ENCODE data around the gene CARD14. TPM values are rescaled to one million over a fixed set of nuclear protein-coding genes. Genes with fewer than 3 reads are reported as not detected.

Gene CARD14
- total RNA-seq, 1 experiment from 2014 or later, result 0.24 TPM

- Histone ChIP-seq H2BK20ac (ENCODE audit: low read depth, low read length, poor library complexity, severe bottlenecking) (no peak overlapping the region), H4K5ac (ENCODE audit: insufficient read length, low read depth, low read length) (no peak overlapping the region), H3T11ph (ENCODE audit: low read length) (no peak overlapping the region), H3K18ac (ENCODE audit: insufficient read length, low read depth, low read length) (no peak overlapping the region), H4K20me1 (ENCODE audit: control insufficient read depth, insufficient read depth, insufficient read length) (no peaks in the 10 kb centered on the region), H3K27ac (ENCODE audit: insufficient read length, low read depth, low read length) (no peak overlapping the region), H3K23me2 (ENCODE audit: insufficient read length, low read depth, low read length, poor library complexity, severe bottlenecking) (no peaks in the 10 kb centered on the region), H3K79me2 (ENCODE audit: insufficient read depth, low read length) (no peaks in the 10 kb centered on the region), H4K91ac (ENCODE audit: insufficient read length, low read depth, low read length) (no peak overlapping the region), H2BK12ac (ENCODE audit: insufficient read length, low read depth, low read length) (no peak overlapping the region), H3K4ac (ENCODE audit: low read depth, low read length) (no peak overlapping the region), H2BK15ac (ENCODE audit: low read depth, low read length) (no peak overlapping the region), H3K9ac (ENCODE audit: extremely low read depth, insufficient read length, low read length) (no peak overlapping the region), H3K4me1 (ENCODE audit: insufficient read depth, low read length) (no peaks in the 10 kb centered on the region), H3K27me3 (ENCODE audit: insufficient read depth, low read length) (no peaks in the 10 kb centered on the region), H3K79me1 (ENCODE audit: insufficient read depth, low read depth, low read length, poor library complexity, severe bottlenecking) (no peaks in the 10 kb centered on the region), H3K4me2 (ENCODE audit: insufficient read depth, insufficient read length, low read length) (no peak overlapping the region), H2BK5ac (ENCODE audit: insufficient read length, low read length) (no peak overlapping the region), H2BK120ac (ENCODE audit: low read depth, low read length, poor library complexity, severe bottlenecking) (no peak overlapping the region), H2AK5ac (ENCODE audit: insufficient read length, low read length) (no peak overlapping the region), H3K56ac (ENCODE audit: insufficient read length, low read depth, low read length) (no peak overlapping the region), H3K9me3 (ENCODE audit: control insufficient read depth, low read depth, low read length) (no peaks in the 10 kb centered on the region), H3K14ac (ENCODE audit: insufficient read depth, low read length) (no peak overlapping the region), H2AFZ (ENCODE audit: low read length) (no peak overlapping the region), H4K8ac (replicated peaks; ENCODE audit: insufficient read length, low read depth, low read length) (no peak overlapping the region), H3K23ac (ENCODE audit: insufficient read length, low read depth, low read length) (no peak overlapping the region)
- WGBS (ENCODE audit: extremely low coverage, insufficient read length, low lambda C conversion rate), result no CpG with 5 or more reads among the region's 7 CpGs
- H3K4me3 Mint-ChIP-seq, result no peak overlapping the region
- H3K27me3 Mint-ChIP-seq (ENCODE audit: low read depth), result peaks cover 26% of the 10 kb centered on the region
- H3K9me3 Mint-ChIP-seq, result no peaks in the 10 kb centered on the region; a peak in 1 of 5 replicates
- H3K36me3 Mint-ChIP-seq (ENCODE audit: insufficient read depth in 1 of 3, low read depth in 3 of 3), result no peaks in the 10 kb centered on the region; a peak in 1 of 7 replicates
- DNase-seq, result peak; percentile 25
- TF ChIP-seq, protein P1, sequence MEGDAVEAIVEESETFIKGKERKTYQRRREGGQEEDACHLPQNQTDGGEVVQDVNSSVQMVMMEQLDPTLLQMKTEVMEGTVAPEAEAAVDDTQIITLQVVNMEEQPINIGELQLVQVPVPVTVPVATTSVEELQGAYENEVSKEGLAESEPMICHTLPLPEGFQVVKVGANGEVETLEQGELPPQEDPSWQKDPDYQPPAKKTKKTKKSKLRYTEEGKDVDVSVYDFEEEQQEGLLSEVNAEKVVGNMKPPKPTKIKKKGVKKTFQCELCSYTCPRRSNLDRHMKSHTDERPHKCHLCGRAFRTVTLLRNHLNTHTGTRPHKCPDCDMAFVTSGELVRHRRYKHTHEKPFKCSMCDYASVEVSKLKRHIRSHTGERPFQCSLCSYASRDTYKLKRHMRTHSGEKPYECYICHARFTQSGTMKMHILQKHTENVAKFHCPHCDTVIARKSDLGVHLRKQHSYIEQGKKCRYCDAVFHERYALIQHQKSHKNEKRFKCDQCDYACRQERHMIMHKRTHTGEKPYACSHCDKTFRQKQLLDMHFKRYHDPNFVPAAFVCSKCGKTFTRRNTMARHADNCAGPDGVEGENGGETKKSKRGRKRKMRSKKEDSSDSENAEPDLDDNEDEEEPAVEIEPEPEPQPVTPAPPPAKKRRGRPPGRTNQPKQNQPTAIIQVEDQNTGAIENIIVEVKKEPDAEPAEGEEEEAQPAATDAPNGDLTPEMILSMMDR (conservative IDR thresholded peaks at IDR 0.05), result no peak
- H3K4me1 Mint-ChIP-seq, result peaks cover 11 to 25% of the 10 kb centered on the region in 2 experiments
- H3K27ac Mint-ChIP-seq, result no peak overlapping the region
Measured at GRCh38 chr17:80171681-80172080, 1.9 kb downstream of the CARD14 start.
